Stimulated activated CD4-positive, alpha-beta T cell treated with anti-CD3 and anti-CD28 coated beads, Interleukin-4, amount 100 ng/mL, for 4 hours (primary cell): ENCODE measurements around the gene CTNND2.
"Not testable (repeated sequence)": the region's sequence is repeated elsewhere in the genome, so short reads cannot be mapped to it uniquely, and the experiment has no call there.

Experiments
- DNase-seq, 2 experiments: peaks; one replicate each; pipeline ENCODE4 v3.0.0-alpha.2; 2020

Gene CTNND2

DNA sequence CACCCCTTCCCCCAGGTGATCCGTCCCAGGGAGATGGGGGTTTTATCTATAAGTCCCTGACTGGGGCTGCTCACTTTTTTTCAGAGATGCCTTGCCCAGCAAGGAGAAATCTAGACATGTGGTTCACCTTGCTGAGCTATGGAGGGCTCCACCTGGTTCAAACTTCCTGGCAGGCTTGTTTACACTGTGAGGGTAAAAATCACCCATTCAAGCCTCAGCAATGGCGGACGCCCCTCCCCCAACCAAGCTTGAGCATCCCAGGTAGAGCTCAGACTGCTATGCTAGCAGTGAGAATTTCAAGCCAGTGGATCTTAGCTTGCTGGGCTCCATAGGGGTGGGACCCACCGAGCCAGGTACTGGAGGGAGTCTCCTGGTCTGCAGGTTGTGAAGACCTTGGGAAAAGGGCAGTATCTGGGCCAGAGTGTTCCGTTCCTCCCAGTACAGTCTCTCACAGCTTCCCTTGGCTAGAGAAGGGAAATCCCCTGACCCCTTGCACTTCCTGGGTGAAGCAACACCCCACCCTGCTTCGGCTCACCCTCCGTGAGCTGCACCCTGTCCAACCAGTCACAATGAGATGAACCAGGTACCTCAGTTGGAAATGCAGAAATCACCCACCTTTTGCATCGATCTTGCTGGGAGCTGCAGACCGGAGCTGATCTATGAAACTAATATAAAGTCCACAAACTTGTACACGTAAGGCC, 231.7 kb downstream of the CTNND2 start:
- DNase-seq, result no peak

DNA sequence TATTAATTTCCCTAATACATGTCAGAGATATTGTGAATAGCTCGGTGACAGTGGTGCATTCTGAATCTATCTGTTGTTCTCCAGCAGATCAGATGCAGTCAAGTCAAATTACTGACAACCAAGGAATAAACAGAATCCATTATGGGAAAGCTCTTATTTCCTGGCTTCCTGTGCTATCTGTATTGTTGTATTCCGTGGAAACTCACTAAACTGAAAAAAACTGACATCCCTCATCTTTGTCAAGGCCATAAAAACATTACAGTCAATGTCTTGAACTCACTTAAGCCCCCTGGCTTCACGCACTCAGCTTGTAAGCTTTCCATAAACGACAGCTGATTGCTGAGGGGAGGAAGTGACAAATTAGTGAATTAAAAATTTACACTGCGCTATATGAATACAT, 245.9 kb downstream of the CTNND2 start:
- no peak for DNase-seq

DNA sequence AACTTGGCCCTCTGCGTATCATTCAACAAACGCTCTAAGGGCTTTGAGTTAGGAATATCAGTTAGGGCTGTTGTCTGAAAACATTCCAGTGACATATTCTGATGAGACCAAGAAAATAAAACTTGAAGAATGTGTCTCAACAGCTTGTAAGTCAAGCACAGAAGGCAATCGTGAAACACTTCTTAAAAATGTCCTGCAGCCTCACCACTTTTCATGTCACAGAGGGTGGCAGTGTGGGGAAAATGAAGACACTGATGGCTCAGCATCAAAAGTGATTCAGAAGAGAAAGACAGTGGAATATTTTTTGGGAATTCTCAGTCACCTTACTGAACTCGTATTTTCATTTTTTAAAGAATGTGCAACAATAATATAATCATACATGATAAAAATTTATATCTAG, 247.3 kb downstream of the CTNND2 start:
- no peak for DNase-seq

DNA sequence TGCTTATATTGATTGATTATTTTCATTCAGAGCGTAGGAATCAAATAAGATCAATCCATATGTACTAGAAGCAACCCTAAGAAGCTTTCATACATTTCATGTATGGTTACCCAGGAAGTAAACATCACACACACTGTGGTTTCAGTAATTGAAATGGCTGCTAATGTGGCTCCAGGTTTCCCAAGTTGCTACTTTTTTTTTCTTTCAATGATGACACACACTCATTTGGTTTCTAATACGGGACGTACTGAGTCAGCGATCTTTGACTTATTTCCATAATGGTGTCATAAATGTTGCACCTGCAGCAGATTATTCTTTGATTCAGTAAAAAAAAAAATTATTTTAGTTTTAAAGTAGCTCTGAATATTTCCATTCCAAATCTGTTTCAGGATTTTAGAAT, 248.6 kb downstream of the CTNND2 start:
- no peak for DNase-seq

DNA sequence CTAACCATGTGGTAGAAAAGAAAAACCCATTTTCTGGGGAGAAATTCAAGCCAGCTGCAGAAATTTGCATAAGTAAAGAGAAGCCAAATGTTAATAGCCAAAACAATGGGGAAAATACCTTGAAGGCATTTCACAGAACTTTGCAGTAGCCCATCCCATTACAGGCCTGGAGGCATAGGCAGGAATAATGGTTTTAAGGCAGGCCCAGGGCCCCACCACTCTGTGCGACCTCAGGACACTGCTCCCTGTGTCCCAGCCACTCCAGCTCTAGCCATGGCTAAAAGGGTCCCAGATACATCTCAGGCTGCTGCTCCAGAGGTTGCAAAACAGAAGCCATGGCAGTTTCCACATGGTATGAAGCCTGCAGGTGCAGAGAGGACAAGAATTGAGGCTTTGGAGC, 253.3 kb downstream of the CTNND2 start:
- DNase-seq, result no peak

DNA sequence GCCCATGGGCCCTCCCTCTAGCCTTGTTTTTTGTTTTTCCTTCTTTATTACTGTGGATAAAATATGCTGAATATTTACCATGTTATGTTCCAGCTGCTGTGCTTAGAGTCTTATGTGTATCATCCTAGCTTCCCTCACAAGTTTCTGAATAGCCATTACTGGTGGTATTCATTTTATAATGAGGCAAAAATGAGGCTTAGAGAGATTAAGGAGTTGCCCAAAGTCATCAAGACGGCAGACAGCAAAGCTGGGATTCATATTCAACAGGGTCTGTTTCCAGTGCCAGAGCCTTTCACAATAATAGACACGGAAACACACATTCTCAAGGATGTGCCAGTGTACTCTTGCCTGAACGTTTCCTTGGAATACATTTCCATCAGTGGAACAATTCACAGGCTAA, 258.1 kb downstream of the CTNND2 start:
- DNase-seq, result no peak

DNA sequence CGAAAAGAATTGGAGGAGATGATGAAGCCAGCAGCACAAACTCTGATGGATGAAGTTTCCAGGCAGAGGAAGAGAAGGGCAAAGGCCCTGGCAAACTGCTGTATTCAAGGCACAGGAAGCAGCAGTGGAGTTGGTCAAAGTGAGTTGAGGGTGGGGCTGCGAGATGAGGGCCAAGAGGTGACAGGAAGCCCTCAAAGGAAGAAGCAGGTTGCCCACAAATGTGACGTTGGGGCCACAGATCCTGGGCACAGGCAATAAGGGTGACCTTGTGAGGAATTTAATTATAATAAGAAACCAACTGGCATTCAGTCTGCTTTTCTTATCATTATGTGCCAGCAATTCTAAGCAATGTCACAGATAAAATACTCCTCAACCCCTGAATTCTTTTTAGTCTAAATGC, 261.8 kb downstream of the CTNND2 start:
- DNase-seq, result no peak

DNA sequence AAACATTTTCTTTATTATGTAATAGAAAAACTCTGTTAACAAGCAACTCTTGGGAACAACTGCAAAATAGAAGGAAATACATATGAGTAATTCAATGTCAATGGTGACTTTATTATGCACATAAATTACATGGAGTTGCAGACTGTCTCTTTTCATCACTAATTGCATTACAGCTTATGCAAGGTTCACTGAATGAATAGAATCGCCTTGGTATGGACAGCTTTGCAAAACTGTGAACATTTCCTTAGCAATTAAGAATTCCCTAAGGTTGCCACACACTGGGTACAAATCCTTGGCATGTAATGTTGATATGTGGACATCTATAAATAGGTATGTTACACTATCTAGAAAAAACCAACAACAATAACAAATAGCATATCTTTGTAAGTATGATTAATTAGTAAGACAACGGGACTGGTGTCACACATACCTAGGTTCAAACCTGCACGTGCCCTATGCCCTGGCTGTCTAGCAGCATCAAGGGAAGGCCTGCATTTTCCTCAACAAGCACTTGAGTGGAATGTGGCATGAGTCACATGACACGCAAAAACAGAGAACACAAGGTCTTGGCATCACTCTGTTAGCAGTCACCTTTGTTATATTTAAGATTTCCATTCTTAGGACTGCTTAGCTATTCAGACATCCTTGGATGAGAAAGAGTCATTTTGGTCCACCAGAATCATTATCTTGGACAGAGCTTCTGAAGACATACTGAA, 263.9 kb downstream of the CTNND2 start:
- DNase-seq, result no peak

DNA sequence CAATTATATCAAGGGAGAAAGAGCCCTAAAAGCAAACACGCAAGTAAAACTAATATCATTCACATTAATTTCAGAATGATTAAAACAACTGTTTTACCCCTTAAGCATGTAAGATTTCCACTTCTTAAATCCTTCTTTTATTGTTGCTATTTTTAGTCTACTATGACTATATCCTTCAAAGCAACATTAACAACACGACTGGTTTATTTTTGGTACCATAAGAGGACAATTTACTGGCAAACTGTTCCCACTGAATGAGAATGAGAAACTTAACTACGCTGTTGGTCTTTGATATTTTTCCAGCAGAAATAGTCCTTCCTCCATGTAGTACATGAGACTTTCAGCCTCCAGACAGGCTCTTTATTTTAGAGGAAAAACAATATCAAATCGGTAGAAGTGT, 281.5 kb downstream of the CTNND2 start:
- no peak for DNase-seq

DNA sequence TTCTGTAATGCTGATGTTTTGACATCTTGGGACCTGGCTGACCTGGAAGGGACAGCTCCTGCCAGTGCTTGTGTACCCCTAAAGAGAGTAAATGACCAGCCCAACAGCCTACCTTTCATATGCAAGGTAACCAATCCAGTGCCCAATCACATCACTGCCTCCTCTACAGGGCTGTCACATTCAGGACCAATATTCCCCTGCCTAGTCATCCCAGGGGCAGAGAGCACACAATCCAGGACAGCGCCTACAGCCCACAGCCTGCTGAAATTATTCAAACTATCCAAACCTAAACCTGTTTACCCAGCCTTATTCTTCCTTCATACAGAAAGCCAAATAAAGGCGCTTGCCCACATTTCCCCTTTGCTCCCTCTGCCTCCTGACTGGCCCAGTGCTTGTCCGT, 284.1 kb downstream of the CTNND2 start:
- no peak for DNase-seq

DNA sequence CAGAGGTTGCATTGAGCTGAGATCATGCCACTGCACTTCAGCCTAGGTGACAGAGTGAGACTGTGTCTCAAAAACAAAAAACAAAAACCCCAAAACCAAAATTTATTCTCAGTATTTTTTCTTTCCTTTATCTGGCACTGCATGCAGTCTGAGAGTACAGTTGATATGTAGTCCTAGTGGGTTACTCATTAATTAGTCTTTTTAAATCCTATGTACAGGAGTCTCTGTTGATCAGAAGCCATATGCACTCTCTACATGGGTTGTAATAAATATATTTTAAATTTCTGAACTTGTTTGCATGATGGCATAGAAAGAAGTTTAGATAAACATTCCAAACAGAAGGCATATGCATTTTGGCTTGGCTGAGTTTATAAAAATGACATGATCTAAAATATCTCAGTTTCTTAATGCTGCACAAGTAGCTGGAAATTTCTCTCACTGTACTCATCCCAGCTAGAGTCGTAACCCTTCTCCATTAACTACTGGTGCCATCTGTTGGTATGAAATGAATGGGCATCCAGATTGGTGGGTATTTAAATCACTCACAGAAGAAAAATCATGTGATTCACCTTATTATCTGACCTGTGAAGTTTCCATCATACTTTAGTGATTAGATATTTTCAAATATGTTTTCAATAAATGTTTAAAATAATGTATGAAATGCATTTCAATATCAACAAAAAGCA, 284.8 kb downstream of the CTNND2 start:
- DNase-seq, result no peak

DNA sequence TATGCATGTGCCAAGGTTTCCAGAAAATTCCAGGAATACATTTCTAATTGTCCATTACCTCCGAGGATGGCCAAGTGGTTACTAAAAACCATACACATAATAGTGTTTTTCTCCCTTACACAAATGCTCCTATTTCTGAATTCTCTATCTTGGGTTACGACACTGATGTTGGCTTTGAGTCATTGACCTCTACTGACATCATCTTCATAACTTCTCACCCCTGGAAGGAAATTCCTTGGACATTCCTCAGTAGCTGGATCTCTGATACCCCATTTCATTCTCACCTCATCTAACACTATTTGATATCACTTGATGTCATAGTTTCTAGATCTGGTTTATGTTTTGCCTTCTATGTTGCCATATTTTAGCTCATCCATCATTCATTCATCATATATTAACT, 287.2 kb downstream of the CTNND2 start:
- no peak for DNase-seq

DNA sequence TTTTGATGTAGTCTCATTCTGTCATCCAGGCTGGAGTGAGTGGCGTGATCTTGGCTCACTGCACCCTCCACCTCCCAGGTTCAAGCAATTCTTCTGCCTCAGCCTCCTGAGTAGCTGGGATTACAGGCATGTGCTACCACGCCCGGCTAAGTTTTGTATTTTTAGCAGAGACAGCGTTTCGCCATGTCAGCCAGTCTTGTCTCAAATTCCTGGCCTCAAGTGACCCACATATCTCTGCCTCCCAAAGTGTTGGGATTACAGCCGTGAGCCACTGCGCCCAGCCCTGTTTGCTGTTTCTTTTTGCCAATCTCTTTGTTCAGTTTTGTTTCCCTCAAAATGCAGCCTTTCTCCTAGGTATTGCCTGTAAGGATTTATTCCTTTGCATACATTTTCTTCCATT, 287.6 kb downstream of the CTNND2 start:
- DNase-seq, result not testable (repeated sequence)

DNA sequence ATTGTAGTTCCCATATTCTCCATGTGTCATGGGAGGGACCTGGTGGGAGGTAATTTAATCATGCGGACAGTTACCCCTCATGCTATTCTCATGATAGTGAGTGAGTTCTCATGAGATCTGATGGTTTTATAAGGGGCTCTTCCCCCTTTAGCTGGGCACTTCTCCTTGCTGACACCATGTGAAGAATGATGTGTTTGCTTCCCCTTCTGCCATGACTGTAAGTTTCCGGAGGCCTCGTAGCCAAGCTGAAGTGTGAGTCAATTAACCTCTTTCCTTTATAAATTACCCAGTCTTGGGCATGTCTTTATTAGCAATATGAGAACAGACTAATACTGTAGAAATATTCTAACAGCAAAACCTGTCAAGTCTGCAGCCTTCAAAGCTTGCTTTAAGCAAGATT, 293.2 kb downstream of the CTNND2 start:
- DNase-seq, result no peak

DNA sequence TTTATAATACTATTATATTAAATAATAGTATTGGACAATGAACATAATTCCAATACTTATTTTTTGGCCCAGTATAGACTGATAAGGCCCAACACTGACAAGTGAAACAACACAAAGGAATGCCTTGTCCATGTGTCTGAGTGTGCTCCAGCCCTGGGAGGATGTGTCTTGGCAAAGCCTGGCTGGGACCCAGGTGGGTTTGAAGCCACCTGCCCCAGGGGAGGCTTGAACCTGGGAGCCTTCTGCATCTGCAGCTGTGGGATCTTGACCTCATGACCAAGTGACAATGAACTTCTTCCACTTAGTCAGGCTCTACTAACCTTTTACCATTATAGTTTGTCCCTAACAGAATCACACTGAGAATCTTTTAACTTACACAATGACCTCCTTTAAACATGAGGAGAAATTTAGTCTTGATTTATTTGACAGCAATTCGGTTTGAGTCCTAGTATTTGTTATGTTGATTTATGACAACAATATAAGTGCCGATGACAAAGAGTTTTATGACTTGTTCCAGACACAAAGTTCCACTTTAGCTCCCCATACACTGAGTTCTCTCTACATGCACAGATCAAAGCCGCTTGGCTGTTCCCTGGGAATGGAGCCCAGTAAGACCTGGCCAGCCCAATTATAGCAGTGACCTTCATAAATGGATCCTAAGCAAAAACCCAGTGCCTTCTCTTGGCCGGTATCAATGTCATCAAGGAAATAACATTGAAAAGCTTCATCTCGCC, 294.5 kb downstream of the CTNND2 start:
- no peak for DNase-seq

DNA sequence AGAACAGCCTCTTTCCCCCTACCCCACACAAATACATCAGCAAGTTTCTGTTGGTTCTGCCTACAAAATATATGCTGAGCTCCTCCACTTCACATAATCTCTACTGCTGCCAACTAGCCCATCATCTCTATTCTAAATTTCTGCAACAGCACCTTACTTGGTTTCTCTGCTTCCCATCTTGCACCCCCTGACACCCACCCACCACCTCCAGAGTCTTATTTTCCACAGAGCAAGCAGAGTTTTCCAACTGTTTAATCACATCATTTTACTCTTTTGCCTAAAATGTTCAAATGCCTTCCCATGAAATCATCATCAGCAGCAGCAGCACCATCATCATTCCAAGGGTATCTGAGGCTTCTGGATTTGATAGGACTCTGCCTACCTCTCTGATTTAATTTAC, 295.7 kb downstream of the CTNND2 start:
- DNase-seq, result no peak

DNA sequence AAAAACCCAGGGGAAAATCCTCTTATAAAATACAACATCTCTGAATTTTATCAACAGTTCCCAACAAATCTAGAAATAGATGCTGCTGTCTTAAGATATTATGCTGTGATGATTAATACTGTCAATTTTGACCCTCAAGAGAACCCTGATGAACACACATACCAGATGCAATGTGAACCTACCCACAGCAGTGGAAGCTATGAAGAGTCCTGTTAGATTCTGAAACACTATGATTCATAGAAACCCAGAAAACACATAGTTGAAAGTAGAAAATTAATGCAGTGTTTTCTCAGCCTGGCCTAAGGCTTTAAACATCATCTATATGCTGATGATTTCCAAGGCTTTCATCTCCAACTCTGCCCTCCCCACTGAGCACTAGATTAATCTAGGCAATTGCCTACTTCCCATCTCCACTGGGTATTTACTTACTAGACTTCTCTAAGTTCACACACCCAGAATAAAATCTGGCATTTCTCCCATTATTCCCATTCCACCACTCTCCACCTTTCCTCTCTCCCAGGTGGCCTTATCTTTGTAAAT, 296.2 kb downstream of the CTNND2 start:
- DNase-seq, result no peak

DNA sequence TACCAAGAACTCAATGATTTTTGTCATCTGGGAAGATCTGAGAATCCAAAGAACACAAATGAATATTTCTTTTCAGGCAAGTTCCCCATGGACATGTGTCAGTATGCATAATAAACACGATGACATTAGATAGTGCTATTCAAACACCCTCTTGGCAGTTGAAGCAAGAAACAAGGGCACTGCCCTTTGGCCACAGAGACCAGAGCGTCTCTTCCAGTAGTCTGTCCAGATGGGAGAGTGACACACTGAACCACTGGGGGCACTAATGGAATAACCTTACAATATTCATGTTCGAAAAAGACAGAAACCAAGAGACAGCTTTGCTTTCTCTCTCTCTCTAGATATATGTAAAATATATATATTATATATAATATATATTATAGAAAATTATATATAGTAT, 301.9 kb downstream of the CTNND2 start:
- DNase-seq, result no peak

DNA sequence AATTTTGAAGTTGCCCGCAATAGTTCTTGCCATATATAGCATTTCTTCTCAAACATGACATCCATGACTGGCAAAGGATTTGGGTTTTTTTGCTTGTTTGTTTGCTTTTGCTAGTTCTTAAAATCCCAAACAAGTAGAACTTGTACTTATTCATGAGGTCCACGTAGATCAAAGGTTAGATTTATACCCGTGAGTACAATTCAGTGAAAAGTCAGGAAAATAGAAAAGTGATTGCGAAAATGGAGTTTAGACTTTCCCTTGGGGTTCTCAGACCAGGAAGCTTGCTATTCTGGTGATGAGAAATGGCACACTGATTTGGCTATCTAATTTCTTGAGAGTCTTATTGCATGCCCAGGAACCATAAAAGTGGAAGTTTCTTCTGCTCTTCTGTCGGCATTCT, 304.7 kb downstream of the CTNND2 start:
- DNase-seq, result no peak

DNA sequence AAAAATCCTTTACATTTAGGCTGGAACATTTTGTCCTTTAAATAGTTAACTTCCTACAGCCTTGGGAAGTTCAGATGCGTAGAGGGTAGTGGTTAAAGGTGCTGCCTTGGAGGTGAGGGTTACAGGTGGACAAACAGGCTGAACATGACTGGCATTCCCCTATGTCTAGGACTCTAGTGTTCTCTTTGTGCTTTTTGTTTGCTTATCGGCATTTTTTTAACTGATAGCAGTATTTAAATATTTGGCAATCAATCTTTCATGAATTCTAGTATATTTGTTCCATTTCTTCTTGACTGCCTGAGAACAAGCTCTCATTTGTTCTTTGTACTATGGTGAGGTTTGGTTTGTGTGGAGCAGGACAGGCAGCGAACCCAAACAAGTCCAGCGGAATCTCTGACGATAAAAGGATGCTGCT, 307.6 kb downstream of the CTNND2 start:
- no peak for DNase-seq

DNA sequence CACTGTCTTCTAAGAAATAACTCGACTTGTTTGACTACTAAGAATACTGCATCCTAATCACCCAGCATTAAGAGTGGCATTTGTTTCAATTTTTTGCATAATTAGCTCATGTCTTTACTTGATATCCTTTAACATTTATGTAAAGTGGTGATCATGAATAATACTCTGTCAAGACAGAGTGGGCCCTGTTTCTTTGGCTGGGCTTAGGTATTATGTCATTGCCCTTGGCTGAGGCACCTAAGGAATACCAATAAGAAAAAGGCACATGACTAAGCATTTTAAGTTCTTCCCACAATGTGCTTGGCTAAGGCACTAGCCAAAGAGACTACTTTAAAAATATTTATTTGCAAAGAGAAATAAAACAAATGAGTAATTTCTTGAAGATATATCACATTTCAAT, 308.1 kb downstream of the CTNND2 start:
- DNase-seq, result no peak

DNA sequence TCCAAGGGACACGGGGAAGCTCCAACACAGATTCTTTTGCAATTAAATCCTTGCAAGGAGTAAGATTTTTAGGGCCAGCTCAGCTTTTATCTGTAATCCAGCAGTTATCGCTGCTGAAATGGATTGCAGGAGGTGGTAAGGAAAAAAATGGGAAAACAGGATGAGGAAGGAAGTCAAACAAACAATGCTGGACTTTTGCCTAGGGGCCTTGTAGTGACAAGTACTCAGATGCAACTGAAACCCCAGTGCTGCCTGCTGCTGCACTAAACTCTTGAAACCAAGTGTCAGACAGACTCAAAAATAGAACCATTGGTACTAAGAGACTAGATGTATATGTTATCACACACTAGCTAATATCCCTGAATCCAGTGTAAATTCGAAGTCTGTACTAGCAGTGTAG, 309.2 kb downstream of the CTNND2 start:
- no peak for DNase-seq

DNA sequence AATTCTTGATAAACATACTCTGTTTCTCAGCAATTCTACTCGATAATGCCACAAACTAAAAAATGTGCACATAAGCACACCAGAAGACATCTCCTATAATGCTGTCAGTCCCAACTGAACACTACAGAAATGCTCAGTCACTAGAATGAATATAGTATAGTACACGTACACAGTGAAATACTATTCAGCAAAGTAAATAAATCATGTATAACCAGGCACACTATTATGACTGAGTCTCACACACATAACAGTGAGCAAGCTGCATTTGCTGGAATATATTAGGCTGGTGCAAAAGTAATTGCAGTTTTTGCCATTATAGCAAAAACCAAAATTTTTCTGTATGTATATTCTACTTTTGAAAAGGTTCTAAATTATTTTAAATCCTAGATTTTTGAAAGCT, 310.2 kb downstream of the CTNND2 start:
- DNase-seq, result no peak
